Osteocyte (in vitro differentiated cells): ENCODE data around the gene DECR2. TPM values are rescaled to one million over a fixed set of nuclear protein-coding genes. Genes with fewer than 3 reads are reported as not detected.

Experiments used
- DNase-seq: peaks from one replicate; pipeline ENCODE4 v3.0.0; 2021; ENCODE audit warnings: mixed read lengths; ENCODE audit not compliant: unreplicated experiment; ENCODE audit errors: extremely low spot score
- H3K27ac Mint-ChIP-seq: one replicate; pipeline ENCODE4 v1.8.0; 2021; ENCODE audit warnings: mild to moderate bottlenecking, mixed read lengths; ENCODE audit not compliant: unreplicated experiment
- H3K27me3 Mint-ChIP-seq: one replicate; pipeline ENCODE4 v1.8.0; 2021; ENCODE audit warnings: mixed read lengths; ENCODE audit not compliant: unreplicated experiment
- H3K36me3 Mint-ChIP-seq: one replicate; pipeline ENCODE4 v1.8.0; 2021; ENCODE audit warnings: mixed read lengths; ENCODE audit not compliant: unreplicated experiment
- H3K4me1 Mint-ChIP-seq: one replicate; pipeline ENCODE4 v1.8.0; 2021; ENCODE audit warnings: mixed read lengths; ENCODE audit not compliant: unreplicated experiment
- H3K4me3 Mint-ChIP-seq: one replicate; pipeline ENCODE4 v1.8.0; 2021; ENCODE audit warnings: mild to moderate bottlenecking, moderate library complexity, mixed read lengths; ENCODE audit not compliant: unreplicated experiment
- H3K9me3 Mint-ChIP-seq: one replicate; pipeline ENCODE4 v1.8.0; 2021; ENCODE audit warnings: mixed read lengths; ENCODE audit not compliant: unreplicated experiment
- CTCF ChIP-seq: fragments of 200-600 bp; sonication (generic); IDR thresholded peaks from 2 replicates; pipeline ENCODE4 v1.5.0; 2021; ENCODE audit warnings: antibody characterized with exemption, mild to moderate bottlenecking, moderate library complexity
- total RNA-seq: library from RNA; stranded (reverse); gene quantifications from 2 replicates; pipeline ENCODE4 v1.2.1, GENCODE V29; 2021

The DECR2 gene
- total RNA-seq, 1 donor from 2014 or later: 23.4 TPM

GRCh38 chr16:391885-392335 lies 9.8 kb upstream of the DECR2 start:
- H3K4me3 Mint-ChIP-seq: no peak overlapping the region

GRCh38 chr16:392450-393030 lies 9.1 kb upstream of the DECR2 start:
- Mint-ChIP-seq H3K27me3 (no peaks in the 10 kb centered on the region), H3K4me1 (peaks cover 9% of the 10 kb centered on the region), H3K27ac (no peak overlapping the region), H3K36me3 (no peaks in the 10 kb centered on the region), H3K4me3 (no peak overlapping the region), H3K9me3 (no peaks in the 10 kb centered on the region)
- DNase-seq: no peak
- no peak for TF ChIP-seq CTCF

More at GRCh38 chr16:391885-392335, 9.8 kb upstream of the DECR2 start:
- H3K36me3 Mint-ChIP-seq: no peaks in the 10 kb centered on the region
- H3K9me3 Mint-ChIP-seq: no peaks in the 10 kb centered on the region
- no peaks in the 10 kb centered on the region for H3K27me3 Mint-ChIP-seq
- H3K4me1 Mint-ChIP-seq: peaks cover 9% of the 10 kb centered on the region
- peak; percentile 88 for DNase-seq
- peak overlapping the region; percentile 23 for H3K27ac Mint-ChIP-seq
- TF ChIP-seq CTCF: peak; percentile 61

- H3K36me3 Mint-ChIP-seq: no peaks in the 10 kb centered on the region
- peak overlapping the region; percentile 92 for H3K27ac Mint-ChIP-seq
- H3K9me3 Mint-ChIP-seq: no peaks in the 10 kb centered on the region
- no peak for TF ChIP-seq CTCF
- DNase-seq: no peak
- peak overlapping the region; percentile 90 for H3K4me3 Mint-ChIP-seq
- no peaks in the 10 kb centered on the region for H3K27me3 Mint-ChIP-seq
- peaks cover 21% of the 10 kb centered on the region for H3K4me1 Mint-ChIP-seq
Measured at GRCh38 chr16:396199-396598, 5.5 kb upstream of the DECR2 start.

- no peak for TF ChIP-seq CTCF
- Mint-ChIP-seq H3K27me3 (no peaks in the 10 kb centered on the region), H3K36me3 (no peaks in the 10 kb centered on the region), H3K4me3 (peak overlapping the region; percentile 90), H3K9me3 (no peaks in the 10 kb centered on the region), H3K4me1 (peaks cover 22% of the 10 kb centered on the region), H3K27ac (peak overlapping the region; percentile 92)
- DNase-seq: peak; percentile 86
Measured at GRCh38 chr16:396605-397004, 5.1 kb upstream of the DECR2 start.

- no peak for TF ChIP-seq CTCF
- DNase-seq: peak; percentile 85
- peaks cover 25% of the 10 kb centered on the region for H3K4me1 Mint-ChIP-seq
- H3K27ac Mint-ChIP-seq: peak within 1 kb of the TSS; percentile 92
- H3K4me3 Mint-ChIP-seq: peak within 1 kb of the TSS; percentile 90
- no peaks in the 10 kb centered on the region for H3K36me3 Mint-ChIP-seq
- no peaks in the 10 kb centered on the region for H3K9me3 Mint-ChIP-seq
- H3K27me3 Mint-ChIP-seq: no peaks in the 10 kb centered on the region
Measured at GRCh38 chr16:397135-397661, 4.5 kb upstream of the DECR2 start, which contains the start of gene NME4. Gene NME4 (plus strand): TSS chr16:397199. CDS start chr16:397223, 24 bp downstream.
